RKO (cell line): ENCODE results near the gene BLM.

ENCODE experiments used
- DNase-seq: peaks from one replicate; pipeline ENCODE4 v3.0.0-alpha.2; 2016; ENCODE audit warnings: low spot score

The BLM gene

GRCh38 chr15:90790561-90790960 lies 73.4 kb downstream of the BLM start:
- no peak for DNase-seq

- DNase-seq = no peak
These were observed 77.4 kb downstream of the BLM start for GRCh38 chr15:90794538-90794937.

- DNase-seq = no peak
These were observed 82.6 kb downstream of the BLM start for GRCh38 chr15:90799639-90800170.

GRCh38 chr15:90801803-90802202 lies 84.7 kb downstream of the BLM start:
- no peak for DNase-seq

- peak; percentile 37 for DNase-seq
These were observed 90.1 kb downstream of the BLM start for GRCh38 chr15:90807074-90807785.

- DNase-seq = no peak
These were observed 90.6 kb downstream of the BLM start for GRCh38 chr15:90807786-90808086.

GRCh38 chr15:90808517-90809235 lies 91.5 kb downstream of the BLM start:
- DNase-seq = no peak

- no peak for DNase-seq
These were observed 92.4 kb downstream of the BLM start for GRCh38 chr15:90809536-90809935.

GRCh38 chr15:90810354-90810753 lies 93.2 kb downstream of the BLM start:
- no peak for DNase-seq

- no peak for DNase-seq
These were observed 95.2 kb downstream of the BLM start for GRCh38 chr15:90812171-90812957.

GRCh38 chr15:90812958-90813265 lies 95.8 kb downstream of the BLM start:
- no peak for DNase-seq

GRCh38 chr15:90813796-90814190 lies 96.6 kb downstream of the BLM start:
- no peak for DNase-seq

- no peak for DNase-seq
These were observed 97.2 kb downstream of the BLM start for GRCh38 chr15:90814191-90814821.

GRCh38 chr15:90816401-90817116 lies 99.4 kb downstream of the BLM start:
- DNase-seq = no peak

GRCh38 chr15:90817117-90818057 lies 100.2 kb downstream of the BLM start:
- DNase-seq = no peak

- no peak for DNase-seq
These were observed 101.4 kb downstream of the BLM start for GRCh38 chr15:90818251-90819210.

- no peak for DNase-seq
These were observed 102.2 kb downstream of the BLM start for GRCh38 chr15:90819390-90819789.

GRCh38 chr15:90819850-90820249 lies 102.7 kb downstream of the BLM start:
- no peak for DNase-seq

GRCh38 chr15:90820481-90820880 lies 103.3 kb downstream of the BLM start:
- no peak for DNase-seq
